Measurements from ENCODE around the gene PSMB3. TPM values are rescaled to one million over a fixed set of nuclear protein-coding genes. Genes with fewer than 3 reads are reported as not detected.
A peak's percentile ranks its signal among the peaks of the same experiment; 100 is the strongest.

PSMB3 gene
- total RNA-seq, 1 experiment from 2014 or later: 273 TPM

DNA sequence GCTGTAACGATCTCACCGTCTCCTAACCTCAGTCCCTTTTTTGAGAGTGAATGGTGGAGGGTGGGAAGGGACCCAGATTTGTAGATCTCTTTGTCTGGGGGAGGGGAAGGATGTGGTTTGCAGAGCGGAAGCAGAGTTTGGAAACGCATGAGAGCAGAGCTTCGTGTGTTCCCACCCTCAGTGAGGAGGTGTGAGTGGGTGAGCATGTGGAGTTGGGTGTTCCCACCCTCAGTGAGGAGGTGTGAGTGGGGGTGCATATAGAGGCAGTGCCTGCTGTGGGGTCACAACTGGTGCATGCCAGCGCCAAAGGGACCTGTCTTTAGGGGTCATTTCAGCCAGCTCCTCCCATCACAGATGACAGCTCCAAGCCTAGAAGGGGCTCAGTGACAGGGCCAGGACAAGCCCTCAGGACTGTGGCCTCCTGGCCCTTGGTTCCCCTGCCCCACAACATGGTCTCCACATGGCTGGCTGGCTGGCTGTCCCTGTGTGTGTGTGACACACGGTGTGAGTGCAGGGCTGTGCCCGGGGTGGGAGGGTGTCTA, 24.2 kb upstream of the PSMB3 start:
- Mint-ChIP-seq H3K27me3 (ENCODE audit: low read depth) (peaks cover 23% of the 10 kb centered on the region), H3K4me3 (peak overlapping the region; percentile 9; the same call in 1 of the 2 replicates), H3K4me1 (peaks cover 26% of the 10 kb centered on the region), H3K36me3 (no peaks in the 10 kb centered on the region; the same call in 1 of the 2 replicates), H3K27ac (no peak overlapping the region; the same call in 1 of the 2 replicates), H3K9me3 (no peaks in the 10 kb centered on the region)
- ATAC-seq (no peak), DNase-seq (ENCODE audit: low spot score) (no peak)
- ChIA-PET POLR2A (interaction anchor here (0.8 to 1.0 kb wide), 2 partner anchors 17 to 21 kb away, joined by 3 to 5 read pairs; no protein-coding TSS in a partner anchor), CTCF (interaction anchor here (1.1 to 2.9 kb wide), 7 partner anchors 8 to 169 kb away, joined by 3 to 12 read pairs (median 4); no protein-coding TSS in a partner anchor)
- TF ChIP-seq GTF2I (CRISPR knock-in tag; conservative IDR thresholded peaks at IDR 0.05) (no peak), NR1H2 (CRISPR knock-in tag; IDR thresholded peaks at IDR 0.05) (no peak)

DNA sequence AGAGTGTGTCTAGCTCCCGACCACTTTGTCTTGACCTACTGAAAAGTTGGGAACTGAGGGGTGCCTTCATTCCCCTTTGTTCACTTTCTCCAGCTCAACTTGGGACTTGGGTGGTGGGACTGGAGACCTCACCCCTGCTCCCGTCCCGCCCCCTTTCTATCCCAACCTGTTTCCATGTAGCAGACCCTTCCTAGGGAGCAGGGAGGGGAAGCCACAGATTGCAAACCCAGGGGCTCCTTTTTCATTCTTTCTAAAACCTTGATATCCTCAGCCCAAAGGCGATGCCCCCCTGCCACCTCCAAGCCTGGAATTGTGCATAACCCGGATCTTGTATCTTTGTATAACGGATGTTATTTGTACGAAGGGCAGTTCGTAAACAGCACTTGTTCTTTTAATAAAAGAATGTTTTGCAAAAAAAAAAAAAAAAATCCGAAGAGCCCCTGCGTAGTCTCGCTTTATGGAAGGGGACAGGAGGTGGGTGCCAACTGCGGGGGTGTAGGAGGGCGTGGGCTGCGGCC, 23.1 kb upstream of the PSMB3 start:
- Mint-ChIP-seq H3K27ac (no peak overlapping the region), H3K9me3 (no peaks in the 10 kb centered on the region), H3K27me3 (ENCODE audit: low read depth) (peaks cover 23% of the 10 kb centered on the region), H3K36me3 (peaks cover 2% of the 10 kb centered on the region; the same call in 1 of the 2 replicates), H3K4me3 (peak overlapping the region; percentile 69), H3K4me1 (peaks cover 35% of the 10 kb centered on the region)
- DNase-seq (ENCODE audit: low spot score) (no peak), ATAC-seq (no peak)
- TF ChIP-seq STAT6 (CRISPR knock-in tag; conservative IDR thresholded peaks at IDR 0.05; ENCODE audit: low read depth): 0 out of 2 replicates have a peak, but pooled peaks have one; percentile 3
- TF ChIP-seq ZNF416 (CRISPR knock-in tag; IDR thresholded peaks at IDR 0.05): no peak
- no peak for TF ChIP-seq ARID4B (CRISPR knock-in tag; IDR thresholded peaks at IDR 0.05; ENCODE audit: borderline replicate concordance)
- TF ChIP-seq IRF2 (CRISPR knock-in tag; IDR thresholded peaks at IDR 0.05; ENCODE audit: borderline replicate concordance, low read depth): no peak
- TF ChIP-seq TEAD4 (CRISPR knock-in tag; IDR thresholded peaks at IDR 0.05): no peak
- TF ChIP-seq ATF1 (CRISPR knock-in tag; IDR thresholded peaks at IDR 0.05): no peak
- TF ChIP-seq PREB (CRISPR knock-in tag; IDR thresholded peaks at IDR 0.05; ENCODE audit: borderline replicate concordance): no peak
- TF ChIP-seq MAX (CRISPR knock-in tag; IDR thresholded peaks at IDR 0.05): no peak
- TF ChIP-seq SP1 (CRISPR knock-in tag; conservative IDR thresholded peaks at IDR 0.05): no peak
- ChIA-PET CTCF (interaction anchor here (0.6 to 2.2 kb wide), 6 partner anchors 11 to 220 kb away, joined by 3 to 6 read pairs (median 4); no protein-coding TSS in a partner anchor), POLR2A (no interaction called here)

All from WTC11 (cell line).